Fibroblast of skin of left biceps (primary cell): ENCODE results near the gene NCAPD2.

Experiments used
- DNase-seq, 2 experiments: peaks; one replicate each; pipeline ENCODE4 v3.0.0-alpha.2; 2013; ENCODE audit warnings: low read depth in 2 of 2

NCAPD2 gene

GRCh38 chr12:6574576-6575295 is 80.8 kb downstream of the NCAPD2 start:
- no peak for DNase-seq

GRCh38 chr12:6575648-6576047 is 81.7 kb downstream of the NCAPD2 start:
- DNase-seq, result no peak
